NCI-H2227 (cell line): Measurements from ENCODE around the gene TENM3.

ENCODE experiments used
- DNase-seq: peaks from one replicate; lab custom pipeline; 2025; ENCODE audit not compliant: unreplicated experiment; lab: John Stamatoyannopoulos, UW

TENM3 gene

GRCh38 chr4:182251116-182251515 lies 7.9 kb downstream of the TENM3 start:
- no peak for DNase-seq

- DNase-seq, result no peak
These were observed 9.0 kb downstream of the TENM3 start for GRCh38 chr4:182252220-182252619.

GRCh38 chr4:182254026-182254780 lies 11.0 kb downstream of the TENM3 start:
- DNase-seq, result no peak

- DNase-seq, result no peak
These were observed 12.4 kb downstream of the TENM3 start for GRCh38 chr4:182255441-182256190.

GRCh38 chr4:182257016-182257415 lies 13.8 kb downstream of the TENM3 start:
- no peak for DNase-seq

GRCh38 chr4:182257503-182257902 lies 14.3 kb downstream of the TENM3 start:
- no peak for DNase-seq

DNA sequence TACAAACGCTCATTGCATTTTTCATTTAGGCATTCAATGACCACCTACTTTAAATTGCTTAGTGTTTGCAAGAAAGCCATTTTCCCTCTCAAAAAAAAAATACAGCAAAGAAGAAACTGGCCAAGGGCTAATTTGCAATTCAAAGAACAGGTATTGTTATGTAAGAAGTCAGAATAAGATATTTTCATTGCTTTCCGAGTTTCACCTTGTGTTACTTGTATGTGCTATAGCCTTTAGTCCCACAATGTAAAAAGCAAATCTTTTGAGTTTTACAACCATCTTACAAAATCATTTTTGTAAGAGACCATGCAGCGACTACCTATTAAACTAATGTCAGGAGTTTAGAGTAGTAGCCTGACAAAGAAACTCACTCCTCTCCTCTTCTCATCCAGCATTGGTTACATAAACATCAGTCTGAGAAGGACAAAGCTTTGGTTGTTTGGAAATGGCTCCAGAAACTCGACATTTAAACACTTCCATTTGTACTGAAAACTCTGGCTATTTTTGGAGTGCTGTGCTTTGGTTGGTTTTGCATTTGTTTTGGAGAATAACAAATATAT lies 15.3 kb downstream of the TENM3 start:
- no peak for DNase-seq

DNA sequence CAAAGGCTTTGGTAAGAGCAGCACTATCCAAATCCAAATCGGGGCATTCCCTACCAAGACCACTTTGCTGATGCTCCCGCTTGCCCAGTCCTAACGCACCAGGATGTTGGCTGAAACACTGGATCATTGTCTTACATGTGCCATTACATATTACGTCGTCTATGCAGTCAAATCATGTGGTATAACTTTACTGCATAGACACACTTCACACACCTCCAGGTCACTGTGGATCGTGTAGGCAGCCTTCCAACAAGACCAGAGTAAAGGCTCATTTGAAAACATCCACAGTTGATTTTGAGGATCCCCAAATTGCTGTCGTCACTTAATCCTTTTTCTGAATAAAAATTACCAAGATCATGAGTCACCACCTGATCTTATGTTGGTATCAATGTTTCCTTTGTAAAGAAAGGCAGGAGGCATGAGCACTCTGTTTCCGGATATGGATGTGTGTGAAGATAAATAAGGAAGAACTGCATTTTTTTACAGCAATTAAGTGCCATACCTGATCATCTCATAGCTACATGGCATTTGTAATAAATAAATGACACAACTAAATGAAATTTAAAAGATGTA lies 18.5 kb downstream of the TENM3 start:
- no peak for DNase-seq

GRCh38 chr4:182263562-182263961 lies 20.4 kb downstream of the TENM3 start:
- DNase-seq, result no peak

DNA sequence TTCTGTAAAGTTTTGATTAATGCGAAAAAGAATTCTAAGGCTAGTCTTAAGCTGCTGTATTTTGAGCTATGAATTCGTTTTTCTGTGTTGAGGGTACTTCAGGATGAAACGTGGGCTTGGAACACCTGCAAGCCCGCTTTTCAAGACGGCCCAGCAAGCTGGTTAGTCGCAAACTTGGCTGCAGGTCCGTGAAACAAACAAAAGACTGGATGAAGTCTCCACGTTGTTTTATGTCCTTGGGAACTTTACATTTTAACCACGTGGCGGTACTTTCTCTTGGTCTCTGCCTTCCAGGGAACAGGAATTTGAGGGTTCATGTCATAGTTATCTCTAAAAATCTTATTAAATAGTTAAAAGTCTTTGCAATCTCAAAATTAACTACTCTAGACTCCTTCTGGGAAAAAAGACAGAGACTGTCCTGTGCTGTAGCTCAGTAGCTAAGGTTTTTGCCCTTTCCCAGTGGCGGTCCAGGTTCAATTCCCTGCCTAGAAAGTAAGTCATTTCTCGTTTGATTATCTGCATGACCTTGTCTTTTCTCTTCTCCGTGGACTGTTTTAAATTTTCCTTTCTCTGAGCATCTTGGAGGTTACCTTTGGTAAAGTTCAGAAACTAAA lies 21.0 kb downstream of the TENM3 start:
- no peak for DNase-seq

- no peak for DNase-seq
These were observed 22.7 kb downstream of the TENM3 start for GRCh38 chr4:182265881-182266280.

- DNase-seq, result no peak
These were observed 23.8 kb downstream of the TENM3 start for GRCh38 chr4:182267048-182267447.

GRCh38 chr4:182268966-182269365 lies 25.8 kb downstream of the TENM3 start:
- DNase-seq, result no peak

DNA sequence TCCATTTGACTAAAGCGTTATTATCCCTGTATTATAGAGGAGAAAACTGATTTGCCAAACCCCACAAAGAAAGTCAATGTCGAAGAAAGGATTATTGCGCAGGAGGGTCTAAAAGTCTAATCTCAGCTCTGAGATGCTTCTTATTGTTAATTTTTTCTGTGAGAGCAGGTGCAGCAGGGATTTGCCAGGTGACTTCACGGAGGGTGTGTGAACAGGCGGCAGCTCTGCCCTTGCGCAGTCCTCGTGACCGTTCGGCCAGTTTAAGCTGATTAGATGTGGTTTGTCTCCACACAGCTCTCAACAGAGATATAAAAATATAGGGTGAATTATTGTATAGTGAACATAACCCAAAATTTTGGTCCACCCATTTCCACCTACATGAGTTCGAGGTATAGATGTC lies 28.5 kb downstream of the TENM3 start:
- no peak for DNase-seq

DNA sequence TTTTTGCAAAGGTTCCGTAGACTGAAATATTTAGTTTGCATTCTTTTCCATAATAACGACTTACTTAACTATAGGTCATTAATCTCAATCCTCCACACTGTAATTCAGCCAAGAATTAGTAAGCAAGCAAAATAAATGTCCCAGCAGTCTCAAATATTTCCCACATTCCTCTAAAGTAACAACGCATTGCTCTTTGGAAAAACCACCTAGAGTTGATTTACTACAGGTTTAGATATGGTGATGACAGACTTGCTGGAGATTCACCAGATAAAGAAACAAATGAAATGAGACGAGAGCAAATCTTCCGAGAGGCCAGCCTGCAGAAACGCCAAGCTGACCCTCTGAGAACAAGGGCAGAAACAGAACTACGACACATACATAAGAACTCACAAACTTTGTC lies 28.9 kb downstream of the TENM3 start:
- no peak for DNase-seq

DNA sequence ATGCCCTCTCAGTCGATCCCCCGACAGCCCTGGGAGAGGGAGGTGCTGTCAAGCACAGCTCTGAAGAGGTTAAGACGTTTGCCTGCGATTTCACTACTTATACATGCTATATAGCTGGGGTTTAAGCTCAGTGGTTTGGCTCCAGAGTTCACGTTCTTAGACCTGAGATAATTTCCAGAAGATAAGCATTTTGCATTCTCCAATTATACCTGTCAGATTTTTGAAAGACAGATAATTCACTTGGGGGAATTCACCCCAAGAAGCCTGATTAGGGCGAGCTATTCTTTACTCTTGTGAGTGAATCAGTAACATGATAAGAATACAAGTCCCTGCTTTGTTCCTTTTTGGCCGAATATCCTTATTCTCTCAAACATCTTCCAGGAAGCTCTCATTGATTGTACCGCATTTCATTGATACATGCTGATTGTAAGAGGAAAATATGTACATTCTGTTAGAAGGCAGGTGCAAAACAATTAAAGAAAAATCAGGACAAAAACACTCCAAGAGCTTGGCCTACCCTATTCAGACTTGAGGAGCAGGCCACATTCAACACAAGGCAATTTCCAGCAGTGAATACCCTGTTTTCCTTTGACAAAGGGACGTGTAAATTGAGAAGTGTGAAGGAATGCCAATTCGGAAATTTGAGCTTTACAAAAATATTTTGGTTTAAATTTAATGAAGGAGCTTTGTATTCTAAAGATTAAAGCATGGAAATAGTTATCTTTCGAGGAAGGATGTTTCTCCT lies 30.2 kb downstream of the TENM3 start:
- no peak for DNase-seq

- no peak for DNase-seq
These were observed 33.3 kb downstream of the TENM3 start for GRCh38 chr4:182276210-182277109.

- DNase-seq, result no peak
These were observed 34.2 kb downstream of the TENM3 start for GRCh38 chr4:182277377-182277776.

DNA sequence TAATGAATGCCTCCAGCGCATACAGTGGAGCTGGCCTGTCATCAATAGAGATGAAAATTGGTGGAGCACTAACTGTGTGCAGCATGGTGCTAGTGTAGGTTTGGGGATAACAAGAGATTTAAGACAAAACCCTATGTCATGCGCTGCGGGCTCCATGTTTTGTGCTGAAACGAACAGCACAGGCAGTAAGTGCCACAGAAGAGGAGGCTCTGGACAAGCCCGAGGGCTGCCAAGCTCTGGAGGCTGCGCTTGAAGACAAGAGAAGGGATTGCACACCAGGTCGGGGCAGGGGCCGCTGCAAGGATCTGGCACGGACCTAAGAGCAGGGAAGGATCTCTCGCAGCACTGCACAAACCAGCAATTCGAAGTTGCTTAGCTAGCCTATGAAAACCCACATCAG lies 35.5 kb downstream of the TENM3 start:
- no peak for DNase-seq
